ENCODE results near the gene RASSF7. TPM values are rescaled to one million over a fixed set of nuclear protein-coding genes. Genes with fewer than 3 reads are reported as not detected.
A peak's percentile ranks its signal among the peaks of the same experiment; 100 is the strongest.

The RASSF7 gene
- total RNA-seq, 1 donor from 2014 or later: 72.5 TPM

GRCh38 chr11:563066-563811 lies 2.5 kb downstream of the RASSF7 start:
- Histone ChIP-seq H3K36me3 (ENCODE audit: control insufficient read depth, insufficient read depth, low read length) (peaks cover 2% of the 10 kb centered on the region), H3K27me3 (ENCODE audit: control insufficient read depth, insufficient read depth, low read length) (no peaks in the 10 kb centered on the region), H3K4me3 (ENCODE audit: low read depth, low read length) (no peak overlapping the region)
- no peak for DNase-seq (ENCODE audit: low read depth)
- no peak for TF ChIP-seq CTCF (IDR thresholded peaks at IDR 0.05; ENCODE audit: insufficient read depth, low read length, poor library complexity, severe bottlenecking)

DNA sequence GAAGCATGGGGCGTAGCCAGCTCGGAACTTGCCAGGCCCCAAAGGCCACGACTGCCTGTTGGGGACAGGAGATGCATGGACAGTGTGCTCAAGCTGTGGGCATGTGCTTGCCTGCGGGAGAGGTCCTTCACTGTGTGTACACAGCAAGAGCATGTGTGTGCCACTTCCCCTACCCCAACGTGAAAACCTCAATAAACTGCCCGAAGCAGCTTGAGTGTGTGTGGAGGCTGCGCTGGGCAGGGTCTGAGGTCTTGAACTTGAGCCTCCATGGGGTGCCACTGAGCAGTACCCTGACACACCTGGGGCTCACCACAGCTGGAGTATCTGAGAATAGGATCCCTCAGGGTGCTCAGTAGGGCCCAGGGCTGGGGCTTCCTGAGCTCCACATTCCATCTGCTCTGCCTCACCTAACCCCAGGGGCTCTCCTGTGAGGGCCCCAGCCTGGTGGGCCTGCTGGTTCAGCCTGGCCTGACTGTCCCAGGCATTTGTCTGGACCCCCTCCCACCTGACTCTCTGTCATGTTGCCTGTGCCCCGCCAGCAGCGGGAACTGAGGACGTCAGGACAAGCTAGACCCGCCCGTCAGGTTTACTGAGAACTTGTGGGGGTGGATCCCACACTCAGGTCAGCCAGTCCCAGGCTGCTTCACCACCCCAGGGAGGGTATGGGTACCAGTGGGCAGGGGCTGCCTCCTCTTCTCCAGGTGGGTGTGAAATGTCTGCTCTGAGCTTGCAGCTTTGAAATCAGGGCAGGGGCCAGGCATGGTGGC lies 3.2 kb downstream of the RASSF7 start:
- DNase-seq (ENCODE audit: low read depth): no peak
- TF ChIP-seq CTCF (IDR thresholded peaks at IDR 0.05; ENCODE audit: insufficient read depth, low read length, poor library complexity, severe bottlenecking): no peak
- Histone ChIP-seq H3K4me3 (ENCODE audit: low read depth, low read length) (no peak overlapping the region), H3K27me3 (ENCODE audit: control insufficient read depth, insufficient read depth, low read length) (no peaks in the 10 kb centered on the region), H3K36me3 (ENCODE audit: control insufficient read depth, insufficient read depth, low read length) (peaks cover 2% of the 10 kb centered on the region)

- TF ChIP-seq CTCF (IDR thresholded peaks at IDR 0.05; ENCODE audit: insufficient read depth, low read length, poor library complexity, severe bottlenecking): no peak
- no peak for DNase-seq (ENCODE audit: low read depth)
- Histone ChIP-seq H3K4me3 (ENCODE audit: low read depth, low read length) (no peak overlapping the region), H3K27me3 (ENCODE audit: control insufficient read depth, insufficient read depth, low read length) (no peaks in the 10 kb centered on the region), H3K36me3 (ENCODE audit: control insufficient read depth, insufficient read depth, low read length) (peaks cover 2% of the 10 kb centered on the region)
These were observed 5.2 kb downstream of the RASSF7 start for GRCh38 chr11:565921-566509.

DNA sequence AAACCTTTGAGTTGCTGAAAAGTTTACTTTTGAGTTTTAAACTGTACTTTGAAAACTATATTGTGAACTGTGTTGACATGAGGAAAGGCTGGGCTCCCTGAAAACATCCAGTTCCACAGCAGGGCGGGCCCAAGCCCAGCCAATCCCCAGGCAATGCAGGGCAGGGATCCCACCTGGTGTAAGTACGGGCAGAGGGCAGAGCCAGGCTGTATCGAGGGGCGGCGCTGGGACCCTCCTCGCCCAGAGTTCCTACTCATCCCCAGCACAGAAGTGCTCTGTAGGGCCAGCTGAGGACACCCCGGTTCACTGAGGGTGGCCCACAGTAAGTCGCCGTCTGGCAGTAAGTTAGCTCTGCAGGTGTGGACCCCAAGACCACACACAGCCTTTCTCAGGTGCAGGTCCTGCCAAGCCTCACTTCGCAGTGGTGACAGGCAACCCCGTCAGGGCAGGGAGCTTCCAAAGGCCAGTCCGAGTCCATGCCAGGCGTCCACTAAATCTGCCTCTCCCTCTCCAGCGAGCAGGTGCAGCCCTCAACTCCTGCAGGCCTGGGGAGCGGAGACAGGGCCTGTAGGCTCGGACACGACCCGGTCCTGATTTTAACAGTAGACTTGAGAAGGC lies 6.3 kb downstream of the RASSF7 start:
- DNase-seq (ENCODE audit: low read depth): no peak
- Histone ChIP-seq H3K36me3 (ENCODE audit: control insufficient read depth, insufficient read depth, low read length) (peaks cover 2% of the 10 kb centered on the region), H3K4me3 (ENCODE audit: low read depth, low read length) (peak overlapping the region; percentile 74), H3K27me3 (ENCODE audit: control insufficient read depth, insufficient read depth, low read length) (no peaks in the 10 kb centered on the region)
- no peak for TF ChIP-seq CTCF (IDR thresholded peaks at IDR 0.05; ENCODE audit: insufficient read depth, low read length, poor library complexity, severe bottlenecking)

DNA sequence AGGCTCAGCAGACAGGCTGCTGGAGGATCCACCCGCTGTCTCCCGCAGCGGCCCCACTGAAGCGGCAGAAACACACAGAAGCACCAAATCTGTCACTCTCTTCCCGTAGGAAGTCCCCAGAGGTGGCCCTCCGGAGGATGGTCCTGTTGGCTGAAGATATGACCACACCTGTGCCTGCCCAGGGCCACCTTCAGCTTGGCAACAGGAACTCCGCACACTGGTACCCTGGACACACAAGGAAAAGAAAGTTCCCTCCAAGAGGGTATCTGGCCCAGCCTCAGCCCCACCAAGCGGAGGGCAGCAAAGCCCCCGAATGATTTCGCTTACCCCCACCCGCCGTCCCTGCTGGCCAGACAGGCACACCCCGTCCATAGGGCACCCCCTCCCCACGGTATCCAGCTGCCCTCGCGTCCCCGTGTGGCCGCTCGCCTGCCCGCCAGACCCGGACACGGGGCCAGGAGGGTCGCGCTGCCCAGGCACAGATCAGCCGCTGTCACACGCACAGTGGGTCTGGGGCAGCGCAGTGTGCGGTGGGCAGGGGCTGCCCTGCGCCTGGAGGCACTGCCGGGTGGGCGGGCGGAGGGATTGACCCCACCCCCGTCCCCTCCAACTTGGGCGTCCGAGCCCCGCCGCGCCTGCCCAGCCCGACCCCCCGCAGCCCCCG lies 7.0 kb downstream of the RASSF7 start:
- Histone ChIP-seq H3K36me3 (ENCODE audit: control insufficient read depth, insufficient read depth, low read length) (peaks cover 2% of the 10 kb centered on the region), H3K4me3 (ENCODE audit: low read depth, low read length) (peak overlapping the region; percentile 74), H3K27me3 (ENCODE audit: control insufficient read depth, insufficient read depth, low read length) (no peaks in the 10 kb centered on the region)
- no peak for DNase-seq (ENCODE audit: low read depth)
- TF ChIP-seq CTCF (IDR thresholded peaks at IDR 0.05; ENCODE audit: insufficient read depth, low read length, poor library complexity, severe bottlenecking): no peak

All from kidney epithelial cell (primary cell).